ENCODE measurements around the gene NFE2L1. TPM values are rescaled to one million over a fixed set of nuclear protein-coding genes. Genes with fewer than 3 reads are reported as not detected.

Gene NFE2L1
- polyA plus RNA-seq, 2 of the 4 experiments (the other 2 are of a cell fraction) = 108 to 283 TPM

DNA sequence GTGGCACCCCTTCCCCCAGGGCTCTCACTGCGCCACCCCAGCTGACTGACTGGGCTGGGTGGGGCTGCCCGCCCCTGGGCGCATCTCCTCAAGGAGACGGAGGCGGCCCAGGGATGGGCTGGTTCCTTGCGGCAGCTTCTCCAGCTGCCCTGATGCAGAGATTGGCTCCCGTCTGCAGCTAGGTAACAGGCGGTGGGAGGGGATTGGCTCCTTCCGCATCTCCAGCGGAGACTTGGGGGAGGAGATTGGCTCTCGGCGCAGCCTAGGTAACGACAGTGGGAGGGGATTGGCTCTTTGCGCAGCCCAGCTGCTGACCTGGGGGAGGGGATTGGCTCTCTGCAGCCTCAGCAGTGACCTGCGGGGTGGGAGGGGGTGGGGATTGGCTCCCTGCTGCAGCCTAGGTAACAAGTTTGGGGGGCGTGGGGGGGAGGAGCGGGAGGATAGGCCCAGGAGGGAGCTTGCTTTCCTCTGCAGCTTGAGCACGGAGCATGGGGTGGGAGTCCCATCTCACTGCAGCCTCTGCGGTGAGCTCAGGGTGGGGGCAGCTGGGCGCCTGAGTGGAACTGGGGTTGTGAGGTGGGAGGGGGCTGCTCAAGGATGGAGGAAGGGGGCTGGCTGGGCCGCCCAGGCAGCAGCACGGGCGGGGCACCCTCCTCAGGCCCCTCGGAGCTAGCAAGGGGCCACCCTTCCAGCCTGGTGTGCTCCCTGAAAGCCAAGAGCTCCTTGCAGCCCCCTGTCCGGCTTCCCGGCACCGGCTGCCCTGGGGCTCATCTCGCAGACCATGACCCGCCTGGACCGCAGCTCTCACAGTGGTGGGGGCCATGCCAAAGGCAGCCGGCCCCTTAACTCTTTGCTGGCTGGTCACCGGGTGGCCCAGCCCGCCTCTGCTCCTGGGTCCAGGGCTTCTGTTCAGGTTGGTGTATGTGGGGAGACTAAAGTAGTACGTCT, 6.4 kb downstream of the NFE2L1 start:
- CTCF ChIA-PET = interaction anchor here (1.0 to 46.6 kb wide), 5 partner anchors 7 to 563 kb away, joined by 3 to 1398 read pairs (median 3); partner anchors contain the start of genes COPZ2 and NFE2L1
- POLR2A ChIA-PET = interaction anchor here (0.6 to 2.0 kb wide), 5 partner anchors 7 to 204 kb away, joined by 3 to 8 read pairs (median 4); partner anchors contain the start of gene SP6
- FAIRE-seq (no peak), DNase-seq (ENCODE audit: low read depth in 1 of 2, low spot score in 1 of 2) (no peak), ATAC-seq (peak in 1 of 2 experiments; percentile 6; a peak in 2 of 6 replicates)
- no peaks in the 10 kb centered on the region for H3K9me3 ChIP-seq
- peak overlapping the region; percentile 90 to 95 for H3K27ac ChIP-seq
- H3K4me2 ChIP-seq = peak overlapping the region; percentile 94; the same call in 2 of the 3 replicates
- TF ChIP-seq, protein P1, sequence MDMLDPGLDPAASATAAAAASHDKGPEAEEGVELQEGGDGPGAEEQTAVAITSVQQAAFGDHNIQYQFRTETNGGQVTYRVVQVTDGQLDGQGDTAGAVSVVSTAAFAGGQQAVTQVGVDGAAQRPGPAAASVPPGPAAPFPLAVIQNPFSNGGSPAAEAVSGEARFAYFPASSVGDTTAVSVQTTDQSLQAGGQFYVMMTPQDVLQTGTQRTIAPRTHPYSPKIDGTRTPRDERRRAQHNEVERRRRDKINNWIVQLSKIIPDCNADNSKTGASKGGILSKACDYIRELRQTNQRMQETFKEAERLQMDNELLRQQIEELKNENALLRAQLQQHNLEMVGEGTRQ (IDR thresholded peaks at IDR 0.05) = no peak
- TF ChIP-seq MAFK (IDR thresholded peaks at IDR 0.05; ENCODE audit: partially characterized antibody) (no peak), CBX8 (IDR thresholded peaks at IDR 0.05) (no peak)
- no peak overlapping the region for H3K4me3 ChIP-seq
- WGBS (ENCODE audit: missing lambda C conversion rate) = 86% methylated on average over 28 of the region's 34 CpGs
- peaks cover 72% of the 10 kb centered on the region for H3K4me1 ChIP-seq

DNA sequence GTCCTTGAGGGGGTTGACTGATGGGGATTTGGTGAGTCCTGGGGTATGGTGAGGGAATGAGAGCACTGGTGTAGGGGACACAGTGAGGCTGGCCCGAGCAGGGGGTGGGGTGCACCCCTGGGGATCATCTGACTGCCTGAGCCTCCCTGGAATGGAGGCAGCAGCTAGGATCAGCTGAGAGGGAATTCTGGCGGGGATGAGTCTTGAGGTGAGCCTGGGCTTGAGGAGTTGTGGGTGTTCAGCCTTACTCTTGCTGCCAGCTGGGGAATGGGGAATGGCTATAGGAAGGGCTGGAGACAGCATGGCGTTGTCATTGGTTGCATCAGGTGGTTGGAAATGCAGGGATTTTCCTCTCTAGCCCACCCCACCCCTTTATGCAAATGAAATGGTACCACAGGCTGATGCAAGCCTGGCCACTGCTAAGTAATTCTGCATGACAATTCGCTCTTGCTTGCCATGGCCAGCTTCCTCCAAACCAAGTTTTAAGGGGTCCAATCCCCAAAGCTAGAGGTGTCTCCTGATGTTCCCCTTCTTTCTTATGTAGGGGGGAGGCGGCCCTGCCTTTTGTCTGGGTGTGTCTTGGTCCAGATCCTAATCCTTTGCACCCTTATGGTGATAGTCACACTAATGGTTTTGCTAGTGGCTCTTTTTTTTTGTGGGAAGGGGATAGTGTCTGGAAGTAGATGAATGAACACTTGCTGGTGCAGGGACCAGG, 7.5 kb downstream of the NFE2L1 start:
- H3K4me2 ChIP-seq = peak overlapping the region; percentile 94; the same call in 2 of the 3 replicates
- FAIRE-seq (no peak), DNase-seq (ENCODE audit: low read depth in 1 of 2, low spot score in 1 of 2) (peak in 1 of 2 experiments; percentile 78), ATAC-seq (peak; percentile 36 to 69)
- peak overlapping the region; percentile 90 to 95 for H3K27ac ChIP-seq
- H3K9me3 ChIP-seq = no peaks in the 10 kb centered on the region
- H3K4me3 ChIP-seq = no peak overlapping the region
- 70% methylated on average over 5 of the region's 5 CpGs for WGBS (ENCODE audit: missing lambda C conversion rate)
- H3K4me1 ChIP-seq = peaks cover 60% of the 10 kb centered on the region
- POLR2A ChIA-PET = interaction anchor here (0.6 to 2.0 kb wide), 6 partner anchors 9 to 45 kb away, joined by 3 to 8 read pairs (median 4); no protein-coding TSS in a partner anchor
- 0 out of 5 replicates have a peak, but pooled peaks of 1 of the 2 experiments have one; percentile 24 for TF ChIP-seq EP300 (IDR thresholded peaks at IDR 0.05)
- TF ChIP-seq JUN (IDR thresholded peaks at IDR 0.05) = peak in 1 of 2 experiments; percentile 25; a peak in 1 of 5 replicates
- TF ChIP-seq, protein P2, sequence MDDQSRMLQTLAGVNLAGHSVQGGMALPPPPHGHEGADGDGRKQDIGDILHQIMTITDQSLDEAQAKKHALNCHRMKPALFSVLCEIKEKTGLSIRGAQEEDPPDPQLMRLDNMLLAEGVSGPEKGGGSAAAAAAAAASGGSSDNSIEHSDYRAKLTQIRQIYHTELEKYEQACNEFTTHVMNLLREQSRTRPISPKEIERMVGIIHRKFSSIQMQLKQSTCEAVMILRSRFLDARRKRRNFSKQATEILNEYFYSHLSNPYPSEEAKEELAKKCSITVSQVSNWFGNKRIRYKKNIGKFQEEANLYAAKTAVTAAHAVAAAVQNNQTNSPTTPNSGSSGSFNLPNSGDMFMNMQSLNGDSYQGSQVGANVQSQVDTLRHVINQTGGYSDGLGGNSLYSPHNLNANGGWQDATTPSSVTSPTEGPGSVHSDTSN (IDR thresholded peaks at IDR 0.05) = no peak
- CTCF ChIA-PET = interaction anchor here (0.6 to 46.6 kb wide), 9 partner anchors 8 to 919 kb away, joined by 3 to 1398 read pairs (median 4); partner anchors contain the start of genes CDK5RAP3, COPZ2 and NFE2L1

DNA sequence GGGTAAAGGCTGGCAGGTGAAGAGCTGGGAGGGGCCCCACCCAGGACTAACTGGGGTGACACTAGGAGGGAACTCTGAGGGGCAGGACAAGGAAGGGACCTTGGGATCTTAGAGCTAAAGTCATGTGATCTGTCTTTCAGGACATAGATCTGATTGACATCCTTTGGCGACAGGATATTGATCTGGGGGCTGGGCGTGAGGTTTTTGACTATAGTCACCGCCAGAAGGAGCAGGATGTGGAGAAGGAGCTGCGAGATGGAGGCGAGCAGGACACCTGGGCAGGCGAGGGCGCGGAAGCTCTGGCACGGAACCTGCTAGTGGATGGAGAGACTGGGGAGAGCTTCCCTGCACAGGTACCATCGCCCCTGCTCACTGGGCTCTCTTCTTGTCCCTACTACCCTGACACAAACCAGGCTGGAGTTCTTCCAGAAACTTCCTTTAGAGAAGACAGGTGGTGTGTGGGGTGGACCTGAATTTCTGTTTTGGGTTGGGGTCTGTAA, 8.1 kb downstream of the NFE2L1 start:
- WGBS (ENCODE audit: missing lambda C conversion rate) = 94% methylated on average over 10 of the region's 10 CpGs
- no peaks in the 10 kb centered on the region for H3K9me3 ChIP-seq
- H3K4me1 ChIP-seq = peaks cover 54% of the 10 kb centered on the region
- no peak for DNase-seq (ENCODE audit: low read depth in 1 of 2, low spot score in 1 of 2)
- TF ChIP-seq, protein P3, sequence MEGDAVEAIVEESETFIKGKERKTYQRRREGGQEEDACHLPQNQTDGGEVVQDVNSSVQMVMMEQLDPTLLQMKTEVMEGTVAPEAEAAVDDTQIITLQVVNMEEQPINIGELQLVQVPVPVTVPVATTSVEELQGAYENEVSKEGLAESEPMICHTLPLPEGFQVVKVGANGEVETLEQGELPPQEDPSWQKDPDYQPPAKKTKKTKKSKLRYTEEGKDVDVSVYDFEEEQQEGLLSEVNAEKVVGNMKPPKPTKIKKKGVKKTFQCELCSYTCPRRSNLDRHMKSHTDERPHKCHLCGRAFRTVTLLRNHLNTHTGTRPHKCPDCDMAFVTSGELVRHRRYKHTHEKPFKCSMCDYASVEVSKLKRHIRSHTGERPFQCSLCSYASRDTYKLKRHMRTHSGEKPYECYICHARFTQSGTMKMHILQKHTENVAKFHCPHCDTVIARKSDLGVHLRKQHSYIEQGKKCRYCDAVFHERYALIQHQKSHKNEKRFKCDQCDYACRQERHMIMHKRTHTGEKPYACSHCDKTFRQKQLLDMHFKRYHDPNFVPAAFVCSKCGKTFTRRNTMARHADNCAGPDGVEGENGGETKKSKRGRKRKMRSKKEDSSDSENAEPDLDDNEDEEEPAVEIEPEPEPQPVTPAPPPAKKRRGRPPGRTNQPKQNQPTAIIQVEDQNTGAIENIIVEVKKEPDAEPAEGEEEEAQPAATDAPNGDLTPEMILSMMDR (IDR thresholded peaks at IDR 0.05) = no peak
- TF ChIP-seq FOSL2 (IDR thresholded peaks at IDR 0.05) (no peak), FOSL2 (CRISPR knock-in tag; IDR thresholded peaks at IDR 0.05) (no peak), JUN (IDR thresholded peaks at IDR 0.05) (no peak), TP53 (CRISPR knock-in tag; IDR thresholded peaks at IDR 0.05) (no peak), NPAS2 (CRISPR knock-in tag; IDR thresholded peaks at IDR 0.05; ENCODE audit: borderline replicate concordance) (no peak)
- TF ChIP-seq, protein P1 (IDR thresholded peaks at IDR 0.05) = no peak
- H3K4me2 ChIP-seq = peak overlapping the region; percentile 94; the same call in 2 of the 3 replicates
- ATAC-seq = no peak
- H3K27ac ChIP-seq = peak overlapping the region; percentile 90 to 95
- no peak for FAIRE-seq
- CTCF ChIA-PET = interaction anchor here (0.6 to 46.6 kb wide), 8 partner anchors 8 to 919 kb away, joined by 3 to 1398 read pairs (median 6); partner anchors contain the start of genes CDK5RAP3, COPZ2 and NFE2L1
- no peak overlapping the region for H3K4me3 ChIP-seq
- POLR2A ChIA-PET = interaction anchor here (0.8 to 2.0 kb wide), 5 partner anchors 9 to 45 kb away, joined by 3 to 8 read pairs (median 6); no protein-coding TSS in a partner anchor

Measured in A549 (cell line).